ENCODE results near the gene DCTN5.
A peak's percentile ranks its signal among the peaks of the same experiment; 100 is the strongest.

GRCh38 chr16:23640931-23641765, at the start of gene DCTN5, which contains the start of gene PALB2:
- TF ChIP-seq TCF7L2 (IDR thresholded peaks at IDR 0.05; ENCODE audit: low read depth, low read length) = no peak
- peak; percentile 45; the same call in 1 of the 2 replicates for TF ChIP-seq GZF1 (CRISPR knock-in tag; IDR thresholded peaks at IDR 0.05)
- TF ChIP-seq ZBTB21 (CRISPR knock-in tag; IDR thresholded peaks at IDR 0.05) = peak; percentile 13; the same call in 1 of the 2 replicates
- peak; percentile 88 to 93 for TF ChIP-seq POLR2A (IDR thresholded peaks at IDR 0.05; ENCODE audit: insufficient read depth in 1 of 2, low read depth in 2 of 2, low read length in 2 of 2)
- peak; percentile 96 for TF ChIP-seq MAX (IDR thresholded peaks at IDR 0.05)
- TF ChIP-seq MIXL1 (CRISPR knock-in tag; IDR thresholded peaks at IDR 0.05) = peak; percentile 94
- TF ChIP-seq, protein P1, sequence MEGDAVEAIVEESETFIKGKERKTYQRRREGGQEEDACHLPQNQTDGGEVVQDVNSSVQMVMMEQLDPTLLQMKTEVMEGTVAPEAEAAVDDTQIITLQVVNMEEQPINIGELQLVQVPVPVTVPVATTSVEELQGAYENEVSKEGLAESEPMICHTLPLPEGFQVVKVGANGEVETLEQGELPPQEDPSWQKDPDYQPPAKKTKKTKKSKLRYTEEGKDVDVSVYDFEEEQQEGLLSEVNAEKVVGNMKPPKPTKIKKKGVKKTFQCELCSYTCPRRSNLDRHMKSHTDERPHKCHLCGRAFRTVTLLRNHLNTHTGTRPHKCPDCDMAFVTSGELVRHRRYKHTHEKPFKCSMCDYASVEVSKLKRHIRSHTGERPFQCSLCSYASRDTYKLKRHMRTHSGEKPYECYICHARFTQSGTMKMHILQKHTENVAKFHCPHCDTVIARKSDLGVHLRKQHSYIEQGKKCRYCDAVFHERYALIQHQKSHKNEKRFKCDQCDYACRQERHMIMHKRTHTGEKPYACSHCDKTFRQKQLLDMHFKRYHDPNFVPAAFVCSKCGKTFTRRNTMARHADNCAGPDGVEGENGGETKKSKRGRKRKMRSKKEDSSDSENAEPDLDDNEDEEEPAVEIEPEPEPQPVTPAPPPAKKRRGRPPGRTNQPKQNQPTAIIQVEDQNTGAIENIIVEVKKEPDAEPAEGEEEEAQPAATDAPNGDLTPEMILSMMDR (CRISPR knock-in tag; IDR thresholded peaks at IDR 0.05) = peak; percentile 31
- no peak for TF ChIP-seq PRPF4 (IDR thresholded peaks at IDR 0.05; ENCODE audit: low read depth, low read length, poor library complexity, severe bottlenecking)
- TF ChIP-seq TCF12 (IDR thresholded peaks at IDR 0.05) = no peak
- peak; percentile 97 for TF ChIP-seq TCF12 (CRISPR knock-in tag; IDR thresholded peaks at IDR 0.05)
- TF ChIP-seq ZNF121 (CRISPR knock-in tag; IDR thresholded peaks at IDR 0.05) = no peak; the same call in 1 of the 2 replicates
- peak; percentile 94 for TF ChIP-seq YY1 (IDR thresholded peaks at IDR 0.05; ENCODE audit: insufficient read depth, insufficient replicate concordance, low read depth, low read length)
- peak; percentile 93 for TF ChIP-seq TMF1 (CRISPR knock-in tag; IDR thresholded peaks at IDR 0.05; ENCODE audit: low read depth)
- TF ChIP-seq SETDB1 (CRISPR knock-in tag; IDR thresholded peaks at IDR 0.05; ENCODE audit: borderline replicate concordance) = 0 out of 2 replicates have a peak, but pooled peaks have one; percentile 80
